ENCODE results near the gene IMMP2L.

The IMMP2L gene

GRCh38 chr7:111107579-111107978 is 454.7 kb downstream of the IMMP2L start:
- H3K4me3 Mint-ChIP-seq = no peak overlapping the region
- peaks cover 47% of the 10 kb centered on the region for H3K4me1 Mint-ChIP-seq (ENCODE audit: low read depth)
- H3K36me3 Mint-ChIP-seq (ENCODE audit: low read depth) = peaks cover 55% of the 10 kb centered on the region
- no peaks in the 10 kb centered on the region for H3K9me3 Mint-ChIP-seq
- no peak overlapping the region for H3K27ac Mint-ChIP-seq
- no peaks in the 10 kb centered on the region for H3K27me3 Mint-ChIP-seq (ENCODE audit: low read depth)

- Mint-ChIP-seq H3K4me3 (no peak overlapping the region), H3K27me3 (ENCODE audit: low read depth) (no peaks in the 10 kb centered on the region), H3K27ac (no peak overlapping the region), H3K4me1 (ENCODE audit: low read depth) (peaks cover 41% of the 10 kb centered on the region), H3K9me3 (no peaks in the 10 kb centered on the region), H3K36me3 (ENCODE audit: low read depth) (peaks cover 61% of the 10 kb centered on the region)
Observed at GRCh38 chr7:111105269-111105668, 457.0 kb downstream of the IMMP2L start.

- Mint-ChIP-seq H3K4me3 (no peak overlapping the region), H3K27me3 (ENCODE audit: low read depth) (no peaks in the 10 kb centered on the region), H3K36me3 (ENCODE audit: low read depth) (peaks cover 61% of the 10 kb centered on the region), H3K27ac (no peak overlapping the region), H3K9me3 (no peaks in the 10 kb centered on the region), H3K4me1 (ENCODE audit: low read depth) (peaks cover 42% of the 10 kb centered on the region)
Observed at GRCh38 chr7:111104710-111105109, 457.6 kb downstream of the IMMP2L start.

- peaks cover 40% of the 10 kb centered on the region for H3K4me1 Mint-ChIP-seq (ENCODE audit: low read depth)
- peaks cover 56% of the 10 kb centered on the region for H3K36me3 Mint-ChIP-seq (ENCODE audit: low read depth)
- no peaks in the 10 kb centered on the region for H3K9me3 Mint-ChIP-seq
- peak overlapping the region; percentile 19 for H3K27ac Mint-ChIP-seq
- H3K4me3 Mint-ChIP-seq = peak overlapping the region; percentile 6
- H3K27me3 Mint-ChIP-seq (ENCODE audit: low read depth) = no peaks in the 10 kb centered on the region
Observed at GRCh38 chr7:111103678-111104274, 458.5 kb downstream of the IMMP2L start.

GRCh38 chr7:111103136-111103535 is 459.2 kb downstream of the IMMP2L start:
- no peak overlapping the region for H3K27ac Mint-ChIP-seq
- peaks cover 41% of the 10 kb centered on the region for H3K4me1 Mint-ChIP-seq (ENCODE audit: low read depth)
- no peaks in the 10 kb centered on the region for H3K27me3 Mint-ChIP-seq (ENCODE audit: low read depth)
- peaks cover 57% of the 10 kb centered on the region for H3K36me3 Mint-ChIP-seq (ENCODE audit: low read depth)
- no peaks in the 10 kb centered on the region for H3K9me3 Mint-ChIP-seq
- peak overlapping the region; percentile 6 for H3K4me3 Mint-ChIP-seq

GRCh38 chr7:111101856-111102646 is 460.2 kb downstream of the IMMP2L start:
- H3K9me3 Mint-ChIP-seq = no peaks in the 10 kb centered on the region
- H3K27me3 Mint-ChIP-seq (ENCODE audit: low read depth) = no peaks in the 10 kb centered on the region
- no peak overlapping the region for H3K27ac Mint-ChIP-seq
- H3K4me3 Mint-ChIP-seq = no peak overlapping the region
- peaks cover 64% of the 10 kb centered on the region for H3K36me3 Mint-ChIP-seq (ENCODE audit: low read depth)
- H3K4me1 Mint-ChIP-seq (ENCODE audit: low read depth) = peaks cover 43% of the 10 kb centered on the region

- Mint-ChIP-seq H3K4me3 (peak overlapping the region; percentile 74), H3K36me3 (ENCODE audit: low read depth) (peaks cover 72% of the 10 kb centered on the region), H3K9me3 (no peaks in the 10 kb centered on the region), H3K4me1 (ENCODE audit: low read depth) (peaks cover 50% of the 10 kb centered on the region), H3K27ac (no peak overlapping the region), H3K27me3 (ENCODE audit: low read depth) (no peaks in the 10 kb centered on the region)
Observed at GRCh38 chr7:111098926-111099250, 463.4 kb downstream of the IMMP2L start.

- Mint-ChIP-seq H3K27me3 (ENCODE audit: low read depth) (no peaks in the 10 kb centered on the region), H3K27ac (peak overlapping the region; percentile 70), H3K36me3 (ENCODE audit: low read depth) (peaks cover 72% of the 10 kb centered on the region), H3K4me3 (peak overlapping the region; percentile 74), H3K9me3 (no peaks in the 10 kb centered on the region), H3K4me1 (ENCODE audit: low read depth) (peaks cover 49% of the 10 kb centered on the region)
Observed at GRCh38 chr7:111098011-111098925, 464.0 kb downstream of the IMMP2L start.

- H3K9me3 Mint-ChIP-seq = no peaks in the 10 kb centered on the region
- H3K27me3 Mint-ChIP-seq (ENCODE audit: low read depth) = no peaks in the 10 kb centered on the region
- H3K4me1 Mint-ChIP-seq (ENCODE audit: low read depth) = peaks cover 54% of the 10 kb centered on the region
- peak overlapping the region; percentile 95 for H3K4me3 Mint-ChIP-seq
- H3K36me3 Mint-ChIP-seq (ENCODE audit: low read depth) = peaks cover 70% of the 10 kb centered on the region
- H3K27ac Mint-ChIP-seq = no peak overlapping the region
Observed at GRCh38 chr7:111096997-111097396, 465.3 kb downstream of the IMMP2L start.

- H3K36me3 Mint-ChIP-seq (ENCODE audit: low read depth) = peaks cover 59% of the 10 kb centered on the region
- H3K4me1 Mint-ChIP-seq (ENCODE audit: low read depth) = peaks cover 57% of the 10 kb centered on the region
- no peaks in the 10 kb centered on the region for H3K27me3 Mint-ChIP-seq (ENCODE audit: low read depth)
- H3K9me3 Mint-ChIP-seq = no peaks in the 10 kb centered on the region
- peak overlapping the region; percentile 95 for H3K4me3 Mint-ChIP-seq
- peak overlapping the region; percentile 74 for H3K27ac Mint-ChIP-seq
Observed at GRCh38 chr7:111094419-111094818, 467.9 kb downstream of the IMMP2L start.

GRCh38 chr7:111093496-111093895 is 468.8 kb downstream of the IMMP2L start:
- Mint-ChIP-seq H3K9me3 (no peaks in the 10 kb centered on the region), H3K36me3 (ENCODE audit: low read depth) (peaks cover 54% of the 10 kb centered on the region), H3K4me3 (peak overlapping the region; percentile 95), H3K27me3 (ENCODE audit: low read depth) (no peaks in the 10 kb centered on the region), H3K27ac (peak overlapping the region; percentile 82), H3K4me1 (ENCODE audit: low read depth) (peaks cover 59% of the 10 kb centered on the region)

- H3K4me3 Mint-ChIP-seq = peak overlapping the region; percentile 95
- no peaks in the 10 kb centered on the region for H3K9me3 Mint-ChIP-seq
- peak overlapping the region; percentile 82 for H3K27ac Mint-ChIP-seq
- no peaks in the 10 kb centered on the region for H3K27me3 Mint-ChIP-seq (ENCODE audit: low read depth)
- H3K4me1 Mint-ChIP-seq (ENCODE audit: low read depth) = peaks cover 60% of the 10 kb centered on the region
- H3K36me3 Mint-ChIP-seq (ENCODE audit: low read depth) = peaks cover 46% of the 10 kb centered on the region
Observed at GRCh38 chr7:111092406-111093236, 469.7 kb downstream of the IMMP2L start.

- Mint-ChIP-seq H3K4me3 (peak overlapping the region; percentile 95), H3K27me3 (ENCODE audit: low read depth) (no peaks in the 10 kb centered on the region), H3K36me3 (ENCODE audit: low read depth) (peaks cover 42% of the 10 kb centered on the region), H3K9me3 (no peaks in the 10 kb centered on the region), H3K27ac (peak overlapping the region; percentile 82), H3K4me1 (ENCODE audit: low read depth) (peaks cover 58% of the 10 kb centered on the region)
Observed at GRCh38 chr7:111091593-111092358, 470.5 kb downstream of the IMMP2L start.
